Right atrium auricular region (tissue), 2 donors: ENCODE measurements around the gene LGR6. TPM values are rescaled to one million over a fixed set of nuclear protein-coding genes. Genes with fewer than 3 reads are reported as not detected.

Source experiments
- DNase-seq: peaks from one replicate; pipeline ENCODE4 v3.0.0-alpha.2; 2019; ENCODE audit warnings: low spot score
- H3K27ac ChIP-seq, 2 donors: fragments of 200-600 bp; sonication (generic); 1 replicate in 1 of 2; 2 replicates in 1 of 2; pipeline ENCODE4 v1.5.1; 2016 to 2019
- H3K27me3 ChIP-seq, 2 donors: fragments of 200-600 bp; sonication (generic); one replicate each; pipeline versions ENCODE4 v1.5.1 to v1.6.0; 2017 to 2019
- H3K36me3 ChIP-seq: fragments of 200-600 bp; sonication (generic); one replicate; pipeline ENCODE4 v1.5.1; 2016
- H3K4me1 ChIP-seq, 2 donors: fragments of 200-600 bp; sonication (generic); one replicate each; pipeline versions ENCODE4 v1.5.1 to v1.6.0; 2017 to 2019
- H3K4me3 ChIP-seq, 2 donors: fragments of 200-600 bp; sonication (generic); 1 replicate in 1 of 2; 2 replicates in 1 of 2; pipeline ENCODE4 v1.5.1; 2017 to 2019; ENCODE audit warnings: mild to moderate bottlenecking in 1 of 2, moderate library complexity in 1 of 2
- H3K9me3 ChIP-seq, 2 donors: fragments of 200-600 bp; sonication (generic); one replicate each; pipeline ENCODE4 v1.5.1; 2019
- total RNA-seq, 2 donors: library from RNA; depleted of rRNA; stranded (reverse); fragments of >200 nt; gene quantifications; one replicate each; pipeline ENCODE4 v1.1.0, GENCODE V29; 2016
- TF ChIP-seq, protein P1 (sequence below), 2 donors: fragments of 200-600 bp; sonication (generic); IDR thresholded peaks; one replicate each; pipeline ENCODE4 v1.5.1; 2019; ENCODE audit warnings: antibody characterized with exemption in 2 of 2

LGR6 gene
- total RNA-seq, 2 donors from 2014 or later = 5.5 to 17.0 TPM

- H3K27ac ChIP-seq = no peak overlapping the region
- H3K9me3 ChIP-seq = no peaks in the 10 kb centered on the region
- H3K4me1 ChIP-seq = peaks cover 0 to 16% of the 10 kb centered on the region in 2 donors
- TF ChIP-seq, protein P1, sequence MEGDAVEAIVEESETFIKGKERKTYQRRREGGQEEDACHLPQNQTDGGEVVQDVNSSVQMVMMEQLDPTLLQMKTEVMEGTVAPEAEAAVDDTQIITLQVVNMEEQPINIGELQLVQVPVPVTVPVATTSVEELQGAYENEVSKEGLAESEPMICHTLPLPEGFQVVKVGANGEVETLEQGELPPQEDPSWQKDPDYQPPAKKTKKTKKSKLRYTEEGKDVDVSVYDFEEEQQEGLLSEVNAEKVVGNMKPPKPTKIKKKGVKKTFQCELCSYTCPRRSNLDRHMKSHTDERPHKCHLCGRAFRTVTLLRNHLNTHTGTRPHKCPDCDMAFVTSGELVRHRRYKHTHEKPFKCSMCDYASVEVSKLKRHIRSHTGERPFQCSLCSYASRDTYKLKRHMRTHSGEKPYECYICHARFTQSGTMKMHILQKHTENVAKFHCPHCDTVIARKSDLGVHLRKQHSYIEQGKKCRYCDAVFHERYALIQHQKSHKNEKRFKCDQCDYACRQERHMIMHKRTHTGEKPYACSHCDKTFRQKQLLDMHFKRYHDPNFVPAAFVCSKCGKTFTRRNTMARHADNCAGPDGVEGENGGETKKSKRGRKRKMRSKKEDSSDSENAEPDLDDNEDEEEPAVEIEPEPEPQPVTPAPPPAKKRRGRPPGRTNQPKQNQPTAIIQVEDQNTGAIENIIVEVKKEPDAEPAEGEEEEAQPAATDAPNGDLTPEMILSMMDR (IDR thresholded peaks at IDR 0.05) = no peak
- H3K27me3 ChIP-seq = no peaks in the 10 kb centered on the region
- DNase-seq = no peak
- H3K36me3 ChIP-seq = no peaks in the 10 kb centered on the region
- no peak overlapping the region for H3K4me3 ChIP-seq
Measured at GRCh38 chr1:202244841-202245261, 51.3 kb downstream of the LGR6 start.

- TF ChIP-seq, protein P1 (IDR thresholded peaks at IDR 0.05) = no peak
- no peak for DNase-seq
- no peaks in the 10 kb centered on the region for H3K9me3 ChIP-seq
- H3K27me3 ChIP-seq = no peaks in the 10 kb centered on the region
- H3K4me3 ChIP-seq = no peak overlapping the region
- no peaks in the 10 kb centered on the region for H3K36me3 ChIP-seq
- no peak overlapping the region for H3K27ac ChIP-seq
- H3K4me1 ChIP-seq = peaks cover 0 to 16% of the 10 kb centered on the region in 2 donors
Measured at GRCh38 chr1:202245391-202245790, 51.8 kb downstream of the LGR6 start.

DNA sequence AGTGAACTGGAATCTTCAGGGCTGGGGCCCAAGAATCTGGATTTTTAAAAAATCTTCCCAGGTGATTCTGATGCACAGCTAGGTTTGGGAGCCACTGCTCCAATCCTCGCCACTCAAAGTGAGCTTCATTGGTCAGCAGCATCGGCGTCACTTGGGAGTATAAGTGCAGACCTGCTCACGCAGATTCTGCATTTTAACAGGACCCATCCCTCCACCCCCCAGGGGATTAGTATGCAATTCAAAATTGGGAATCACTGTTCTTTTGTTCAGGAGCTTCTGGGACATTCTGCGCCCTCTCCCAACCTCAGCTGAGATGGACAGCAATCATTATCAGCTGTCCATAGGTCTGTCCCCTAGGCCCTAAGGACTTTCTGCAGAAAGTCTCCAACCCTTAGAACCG lies 53.5 kb downstream of the LGR6 start:
- H3K27ac ChIP-seq = no peak overlapping the region
- no peak overlapping the region for H3K4me3 ChIP-seq
- H3K27me3 ChIP-seq = no peaks in the 10 kb centered on the region
- no peaks in the 10 kb centered on the region for H3K9me3 ChIP-seq
- no peaks in the 10 kb centered on the region for H3K36me3 ChIP-seq
- peaks cover 0 to 8% of the 10 kb centered on the region in 2 donors for H3K4me1 ChIP-seq
- no peak for DNase-seq
- TF ChIP-seq, protein P1 (IDR thresholded peaks at IDR 0.05) = no peak

- no peak for DNase-seq
- Histone ChIP-seq H3K4me1 (peaks cover 0 to 8% of the 10 kb centered on the region in 2 donors), H3K4me3 (no peak overlapping the region), H3K27me3 (no peaks in the 10 kb centered on the region), H3K27ac (no peak overlapping the region), H3K36me3 (no peaks in the 10 kb centered on the region), H3K9me3 (no peaks in the 10 kb centered on the region)
- TF ChIP-seq, protein P1 (IDR thresholded peaks at IDR 0.05) = no peak
Measured at GRCh38 chr1:202247837-202248795, 54.5 kb downstream of the LGR6 start.

GRCh38 chr1:202248861-202249260 lies 55.3 kb downstream of the LGR6 start:
- TF ChIP-seq, protein P1 (IDR thresholded peaks at IDR 0.05) = no peak
- Histone ChIP-seq H3K9me3 (no peaks in the 10 kb centered on the region), H3K27ac (no peak overlapping the region), H3K27me3 (no peaks in the 10 kb centered on the region), H3K4me3 (no peak overlapping the region), H3K4me1 (peaks cover 0 to 8% of the 10 kb centered on the region in 2 donors), H3K36me3 (no peaks in the 10 kb centered on the region)
- DNase-seq = no peak
